Measurements from ENCODE around the gene KRT10. TPM values are rescaled to one million over a fixed set of nuclear protein-coding genes. Genes with fewer than 3 reads are reported as not detected.

Gene KRT10
- total RNA-seq, 1 experiment from 2014 or later = 49.4 TPM

GRCh38 chr17:40810494-40810893 is 11.9 kb downstream of the KRT10 start:
- ChIA-PET CTCF (no interaction called here), POLR2A (ENCODE audit: unreplicated experiment) (no interaction called here)
- intact Hi-C loops (cut with micrococcal nuclease; ENCODE audit: unreplicated experiment) = loop anchor here (2.0 kb wide), 1 partner anchor 44 kb away; no protein-coding TSS in a partner anchor
- Histone ChIP-seq H3K4me2 (peak overlapping the region; percentile 62), H3K4me3 (peak overlapping the region; percentile 11; the same call in 1 of the 2 replicates), H3K27me3 (ENCODE audit: insufficient read depth, low read depth) (no peaks in the 10 kb centered on the region), H3K27ac (peak overlapping the region; percentile 70), H3K79me2 (ENCODE audit: low read depth) (no peaks in the 10 kb centered on the region), H4K20me1 (ENCODE audit: insufficient read depth) (no peaks in the 10 kb centered on the region), H3K36me3 (ENCODE audit: low read depth) (no peaks in the 10 kb centered on the region), H3K9me2 (ENCODE audit: insufficient read depth) (no peaks in the 10 kb centered on the region), H3K9me3 (ENCODE audit: insufficient read depth, low read depth) (no peaks in the 10 kb centered on the region), H3F3A (ENCODE audit: insufficient read depth, low read depth) (peaks cover 24% of the 10 kb centered on the region), H3K4me1 (replicated peaks; ENCODE audit: insufficient read depth) (peaks cover 27% of the 10 kb centered on the region), H2AFZ (peak overlapping the region; percentile 4; the same call in 1 of the 2 replicates)
- no peak for TF ChIP-seq CTCF (conservative IDR thresholded peaks at IDR 0.05)
- no peak for TF ChIP-seq EZH2 (IDR thresholded peaks at IDR 0.05; ENCODE audit: low read depth)
- BruUV-seq (replicated peaks) = no TSS peak
- peak; percentile 18 to 89 for DNase-seq

GRCh38 chr17:40809721-40810421 is 12.5 kb downstream of the KRT10 start:
- Histone ChIP-seq H3K4me1 (replicated peaks; ENCODE audit: insufficient read depth) (peaks cover 27% of the 10 kb centered on the region), H3K36me3 (ENCODE audit: low read depth) (no peaks in the 10 kb centered on the region), H3K4me3 (peak overlapping the region; percentile 11; the same call in 1 of the 2 replicates), H3F3A (ENCODE audit: insufficient read depth, low read depth) (peaks cover 22% of the 10 kb centered on the region), H3K27me3 (ENCODE audit: insufficient read depth, low read depth) (no peaks in the 10 kb centered on the region), H3K27ac (peak overlapping the region; percentile 70), H4K20me1 (ENCODE audit: insufficient read depth) (no peaks in the 10 kb centered on the region), H3K4me2 (peak overlapping the region; percentile 62), H3K9me3 (ENCODE audit: insufficient read depth, low read depth) (no peaks in the 10 kb centered on the region), H2AFZ (peak overlapping the region; percentile 4; the same call in 1 of the 2 replicates), H3K9me2 (ENCODE audit: insufficient read depth) (no peaks in the 10 kb centered on the region), H3K79me2 (ENCODE audit: low read depth) (no peaks in the 10 kb centered on the region)
- intact Hi-C loops (cut with micrococcal nuclease; ENCODE audit: unreplicated experiment) = loop anchor here (2.0 kb wide), 1 partner anchor 45 kb away; no protein-coding TSS in a partner anchor
- POLR2A ChIA-PET (ENCODE audit: unreplicated experiment) = no interaction called here
- TF ChIP-seq EZH2 (IDR thresholded peaks at IDR 0.05; ENCODE audit: low read depth) = no peak
- TF ChIP-seq CTCF (conservative IDR thresholded peaks at IDR 0.05) = no peak
- CTCF ChIA-PET = no interaction called here
- BruUV-seq (replicated peaks) = no TSS peak
- no peak for DNase-seq

- TF ChIP-seq CTCF (conservative IDR thresholded peaks at IDR 0.05) (no peak), EZH2 (IDR thresholded peaks at IDR 0.05; ENCODE audit: low read depth) (no peak)
- Histone ChIP-seq H3K9me2 (ENCODE audit: insufficient read depth) (no peaks in the 10 kb centered on the region), H3F3A (ENCODE audit: insufficient read depth, low read depth) (peaks cover 24% of the 10 kb centered on the region), H3K4me1 (replicated peaks; ENCODE audit: insufficient read depth) (peaks cover 31% of the 10 kb centered on the region), H3K79me2 (ENCODE audit: low read depth) (no peaks in the 10 kb centered on the region), H3K36me3 (ENCODE audit: low read depth) (no peaks in the 10 kb centered on the region), H2AFZ (no peak overlapping the region), H3K27ac (no peak overlapping the region), H3K4me3 (no peak overlapping the region), H4K20me1 (ENCODE audit: insufficient read depth) (no peaks in the 10 kb centered on the region), H3K4me2 (no peak overlapping the region), H3K27me3 (ENCODE audit: insufficient read depth, low read depth) (no peaks in the 10 kb centered on the region), H3K9me3 (ENCODE audit: insufficient read depth, low read depth) (no peaks in the 10 kb centered on the region; the same call in 1 of the 2 replicates)
- intact Hi-C loops (cut with micrococcal nuclease; ENCODE audit: unreplicated experiment) = no loop called here
- no TSS peak for BruUV-seq (replicated peaks)
- ChIA-PET CTCF (interaction anchor here (0.6 kb wide), 1 partner anchor 387 kb away, joined by 3 read pairs; no protein-coding TSS in a partner anchor), POLR2A (ENCODE audit: unreplicated experiment) (no interaction called here)
- no peak for DNase-seq
These were observed 16.3 kb downstream of the KRT10 start for GRCh38 chr17:40806131-40806530.

All from PC-9 (cell line).